Vagina (tissue), 2 donors: Measurements from ENCODE around the gene MAPK13.

Experiments
- POLR2A ChIP-seq, 2 donors: fragments of 450-650 bp; IDR thresholded peaks; one replicate each; pipeline ENCODE4 v1.6.1; 2017; ENCODE audit warnings: antibody characterized with exemption in 2 of 2, mild to moderate bottlenecking in 2 of 2, moderate library complexity in 2 of 2
- TF ChIP-seq, protein P1 (sequence below), 3 experiments: fragments of 450-650 bp in 2 of 3; fragments of 200-600 bp in 1 of 3; sonication (generic) in 1 of 3; IDR thresholded peaks; one replicate each; pipeline ENCODE4 v1.5.1; 2017 to 2019; ENCODE audit warnings: antibody characterized with exemption in 3 of 3, mild to moderate bottlenecking in 2 of 3, moderate library complexity in 2 of 3

DNA sequence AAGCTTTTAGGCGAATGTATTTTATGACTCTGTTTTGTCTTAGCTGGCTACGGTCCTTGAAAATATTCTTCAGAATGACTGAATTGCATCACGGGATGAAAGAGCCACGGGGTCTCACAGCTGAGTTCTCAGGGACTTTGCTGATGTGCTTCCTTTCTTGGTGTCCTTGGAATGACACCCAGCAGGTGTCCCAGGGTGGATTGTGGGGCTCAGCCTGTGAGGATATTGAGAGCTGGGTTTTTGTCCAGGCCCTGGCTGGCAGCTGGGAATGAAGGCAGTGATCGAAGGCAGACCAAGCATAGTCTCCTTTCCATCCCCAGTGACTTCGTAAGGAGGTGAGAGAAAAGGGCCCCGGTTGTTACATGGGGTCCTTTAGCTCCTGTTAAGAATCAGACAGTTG, 18.8 kb upstream of the MAPK13 start:
- TF ChIP-seq, protein P1, sequence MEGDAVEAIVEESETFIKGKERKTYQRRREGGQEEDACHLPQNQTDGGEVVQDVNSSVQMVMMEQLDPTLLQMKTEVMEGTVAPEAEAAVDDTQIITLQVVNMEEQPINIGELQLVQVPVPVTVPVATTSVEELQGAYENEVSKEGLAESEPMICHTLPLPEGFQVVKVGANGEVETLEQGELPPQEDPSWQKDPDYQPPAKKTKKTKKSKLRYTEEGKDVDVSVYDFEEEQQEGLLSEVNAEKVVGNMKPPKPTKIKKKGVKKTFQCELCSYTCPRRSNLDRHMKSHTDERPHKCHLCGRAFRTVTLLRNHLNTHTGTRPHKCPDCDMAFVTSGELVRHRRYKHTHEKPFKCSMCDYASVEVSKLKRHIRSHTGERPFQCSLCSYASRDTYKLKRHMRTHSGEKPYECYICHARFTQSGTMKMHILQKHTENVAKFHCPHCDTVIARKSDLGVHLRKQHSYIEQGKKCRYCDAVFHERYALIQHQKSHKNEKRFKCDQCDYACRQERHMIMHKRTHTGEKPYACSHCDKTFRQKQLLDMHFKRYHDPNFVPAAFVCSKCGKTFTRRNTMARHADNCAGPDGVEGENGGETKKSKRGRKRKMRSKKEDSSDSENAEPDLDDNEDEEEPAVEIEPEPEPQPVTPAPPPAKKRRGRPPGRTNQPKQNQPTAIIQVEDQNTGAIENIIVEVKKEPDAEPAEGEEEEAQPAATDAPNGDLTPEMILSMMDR (IDR thresholded peaks at IDR 0.05) = no peak
- no peak for TF ChIP-seq POLR2A (IDR thresholded peaks at IDR 0.05)
